GM23338 (cell line): ENCODE results near the gene CYB5R4.

Source experiments
- CREB1 ChIP-seq: fragments of 250-450 bp; sonication (Bioruptor Pico); IDR thresholded peaks from 2 replicates; pipeline ENCODE4 v1.5.0; 2020; ENCODE audit warnings: low read depth, mild to moderate bottlenecking, moderate library complexity
- CTCF ChIP-seq, 2 experiments: fragments of 200-600 bp in 1 of 2; sonication (generic) in 1 of 2; conservative IDR thresholded peaks; 2 replicates each; pipeline versions ENCODE4 v1.5.1 to v1.6.1; 2016 to 2017; ENCODE audit warnings: antibody characterized with exemption in 2 of 2, low read depth in 2 of 2, mild to moderate bottlenecking in 2 of 2, moderate library complexity in 1 of 2
- EZH2phosphoT487 ChIP-seq: fragments of 200-600 bp; sonication (generic); IDR thresholded peaks from one replicate; pipeline ENCODE4 v1.8.1; 2018; ENCODE audit warnings: antibody characterized with exemption; ENCODE audit not compliant: unreplicated experiment
- POLR2AphosphoS5 ChIP-seq: IDR thresholded peaks from 2 replicates; pipeline ENCODE4 v1.6.1; 2016; ENCODE audit warnings: antibody characterized with exemption, low read depth

GRCh38 chr6:83822629-83823169 lies 36.8 kb upstream of the CYB5R4 start:
- TF ChIP-seq CTCF (conservative IDR thresholded peaks at IDR 0.05; ENCODE audit: low read depth in 2 of 2), result no peak
- no peak for TF ChIP-seq CREB1 (CRISPR knock-in tag)
- no peak for TF ChIP-seq POLR2AphosphoS5
- no peak for TF ChIP-seq EZH2phosphoT487
